Measurements from ENCODE around the gene ENG. TPM values are rescaled to one million over a fixed set of nuclear protein-coding genes. Genes with fewer than 3 reads are reported as not detected.
A peak's percentile ranks its signal among the peaks of the same experiment; 100 is the strongest.

Gene ENG
- polyA plus RNA-seq, 1 experiment: 17.2 TPM

DNA sequence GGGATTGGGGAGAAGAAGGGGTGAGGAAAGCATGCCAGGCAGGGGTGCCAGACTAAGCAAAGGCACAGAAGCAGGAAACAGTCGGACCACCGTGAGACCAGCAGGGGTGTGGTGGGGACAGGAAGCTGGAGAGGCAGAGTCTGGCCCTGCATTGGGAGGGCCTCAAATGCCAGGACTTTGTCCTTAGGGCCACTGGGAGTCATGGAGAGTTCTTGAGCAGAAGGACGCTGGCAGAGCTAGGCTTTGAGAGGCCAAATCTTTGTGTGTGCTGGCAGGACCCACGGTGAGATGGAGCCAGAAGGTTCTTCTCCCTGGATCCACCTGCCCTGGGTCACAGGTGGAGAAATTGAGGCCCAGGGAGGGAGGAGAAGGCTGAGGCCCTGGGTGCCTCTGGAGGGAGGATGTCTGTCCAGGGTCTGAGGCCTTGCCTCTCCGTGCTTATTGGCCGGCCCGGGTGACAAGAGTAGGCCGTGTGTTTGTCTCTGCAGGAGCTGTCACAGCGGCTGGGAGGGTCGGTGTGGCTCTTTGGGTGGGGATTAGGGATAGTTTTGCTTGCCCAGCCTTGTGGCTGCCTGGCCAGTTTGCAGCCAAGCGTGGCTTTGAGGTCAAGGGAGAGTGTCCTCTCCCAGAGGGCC, 1.8 kb upstream of the ENG start:
- Histone ChIP-seq H3K4me3 (ENCODE audit: low read depth, low read length) (no peak overlapping the region), H3K27ac (ENCODE audit: low read depth, low read length) (no peak overlapping the region), H3K27me3 (ENCODE audit: control insufficient read depth, insufficient read depth, low read length) (no peaks in the 10 kb centered on the region), H3K9me3 (ENCODE audit: control insufficient read depth, insufficient read depth, low read length) (peaks cover 2% of the 10 kb centered on the region; the same call in 1 of the 2 replicates)
- TF ChIP-seq, protein P1, sequence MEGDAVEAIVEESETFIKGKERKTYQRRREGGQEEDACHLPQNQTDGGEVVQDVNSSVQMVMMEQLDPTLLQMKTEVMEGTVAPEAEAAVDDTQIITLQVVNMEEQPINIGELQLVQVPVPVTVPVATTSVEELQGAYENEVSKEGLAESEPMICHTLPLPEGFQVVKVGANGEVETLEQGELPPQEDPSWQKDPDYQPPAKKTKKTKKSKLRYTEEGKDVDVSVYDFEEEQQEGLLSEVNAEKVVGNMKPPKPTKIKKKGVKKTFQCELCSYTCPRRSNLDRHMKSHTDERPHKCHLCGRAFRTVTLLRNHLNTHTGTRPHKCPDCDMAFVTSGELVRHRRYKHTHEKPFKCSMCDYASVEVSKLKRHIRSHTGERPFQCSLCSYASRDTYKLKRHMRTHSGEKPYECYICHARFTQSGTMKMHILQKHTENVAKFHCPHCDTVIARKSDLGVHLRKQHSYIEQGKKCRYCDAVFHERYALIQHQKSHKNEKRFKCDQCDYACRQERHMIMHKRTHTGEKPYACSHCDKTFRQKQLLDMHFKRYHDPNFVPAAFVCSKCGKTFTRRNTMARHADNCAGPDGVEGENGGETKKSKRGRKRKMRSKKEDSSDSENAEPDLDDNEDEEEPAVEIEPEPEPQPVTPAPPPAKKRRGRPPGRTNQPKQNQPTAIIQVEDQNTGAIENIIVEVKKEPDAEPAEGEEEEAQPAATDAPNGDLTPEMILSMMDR (IDR thresholded peaks at IDR 0.05; ENCODE audit: low read depth, low read length): no peak
- POLR2A ChIA-PET: no interaction called here
- DNase-seq (ENCODE audit: low read depth, low spot score): no peak
- CTCF ChIA-PET: interaction anchor here (1.6 to 2.6 kb wide), 2 partner anchors 14 kb away, joined by 6 to 11 read pairs; no protein-coding TSS in a partner anchor

DNA sequence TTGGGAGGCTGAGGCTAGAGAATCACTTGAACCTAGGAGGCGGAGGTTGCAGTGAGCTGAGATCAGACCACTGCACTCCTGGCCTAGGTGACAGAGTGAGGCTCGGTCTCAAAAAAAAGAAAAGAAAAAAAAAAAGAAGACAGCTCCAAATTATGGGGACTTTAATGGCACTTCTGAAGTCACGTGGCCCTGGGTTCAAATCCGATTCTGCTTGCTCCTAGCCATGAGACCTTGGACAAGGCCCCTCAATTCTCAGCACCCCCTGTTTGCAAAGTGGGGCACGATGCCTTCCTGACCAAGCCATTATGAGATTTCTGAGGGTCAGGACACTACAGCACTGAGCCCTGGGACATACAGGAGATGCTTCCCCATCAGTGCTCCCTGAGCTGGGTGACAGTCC, 1.1 kb upstream of the ENG start:
- ChIA-PET POLR2A (no interaction called here), CTCF (interaction anchor here (0.6 to 2.6 kb wide), 3 partner anchors 14 to 77 kb away, joined by 3 to 11 read pairs (median 6); no protein-coding TSS in a partner anchor)
- Histone ChIP-seq H3K9me3 (ENCODE audit: control insufficient read depth, insufficient read depth, low read length) (peaks cover 5% of the 10 kb centered on the region), H3K27ac (ENCODE audit: low read depth, low read length) (no peak overlapping the region), H3K4me3 (ENCODE audit: low read depth, low read length) (no peak overlapping the region), H3K27me3 (ENCODE audit: control insufficient read depth, insufficient read depth, low read length) (no peaks in the 10 kb centered on the region)
- TF ChIP-seq, protein P1 (IDR thresholded peaks at IDR 0.05; ENCODE audit: low read depth, low read length): no peak
- no peak for DNase-seq (ENCODE audit: low read depth, low spot score)

DNA sequence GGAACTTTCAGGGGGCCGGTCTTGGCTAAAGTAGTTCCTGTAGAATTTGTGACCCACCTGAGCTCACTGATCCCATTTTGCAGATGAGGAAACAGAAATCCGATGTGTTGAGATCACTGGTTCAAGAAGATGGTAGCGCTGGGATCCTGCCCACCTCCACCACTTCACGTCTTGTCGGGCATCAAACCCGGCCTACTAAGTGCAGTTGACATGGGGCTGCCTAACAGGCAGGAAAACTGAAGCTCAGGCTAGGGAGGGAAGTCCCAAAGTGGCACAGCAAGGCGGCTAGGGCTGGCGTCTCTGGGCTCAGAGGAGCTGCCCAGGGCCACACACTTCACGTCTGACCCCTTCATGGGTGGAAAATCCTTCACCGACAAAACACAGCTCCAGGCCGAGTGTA, 502 bp upstream of the ENG start:
- H3K27me3 ChIP-seq (ENCODE audit: control insufficient read depth, insufficient read depth, low read length): no peaks in the 10 kb centered on the region
- TF ChIP-seq, protein P1 (IDR thresholded peaks at IDR 0.05; ENCODE audit: low read depth, low read length): no peak
- H3K4me3 ChIP-seq (ENCODE audit: low read depth, low read length): no peak overlapping the region
- no peak for DNase-seq (ENCODE audit: low read depth, low spot score)
- H3K9me3 ChIP-seq (ENCODE audit: control insufficient read depth, insufficient read depth, low read length): peaks cover 10% of the 10 kb centered on the region
- H3K27ac ChIP-seq (ENCODE audit: low read depth, low read length): peak overlapping the region; percentile 86
- ChIA-PET CTCF (interaction anchor here (0.6 to 2.6 kb wide), 4 partner anchors 15 to 120 kb away, joined by 3 to 11 read pairs (median 5); partner anchors contain the start of gene TOR2A), POLR2A (interaction anchor here (1.0 to 2.4 kb wide), 5 partner anchors 15 to 26 kb away, joined by 3 to 10 read pairs (median 7); no protein-coding TSS in a partner anchor)

DNA sequence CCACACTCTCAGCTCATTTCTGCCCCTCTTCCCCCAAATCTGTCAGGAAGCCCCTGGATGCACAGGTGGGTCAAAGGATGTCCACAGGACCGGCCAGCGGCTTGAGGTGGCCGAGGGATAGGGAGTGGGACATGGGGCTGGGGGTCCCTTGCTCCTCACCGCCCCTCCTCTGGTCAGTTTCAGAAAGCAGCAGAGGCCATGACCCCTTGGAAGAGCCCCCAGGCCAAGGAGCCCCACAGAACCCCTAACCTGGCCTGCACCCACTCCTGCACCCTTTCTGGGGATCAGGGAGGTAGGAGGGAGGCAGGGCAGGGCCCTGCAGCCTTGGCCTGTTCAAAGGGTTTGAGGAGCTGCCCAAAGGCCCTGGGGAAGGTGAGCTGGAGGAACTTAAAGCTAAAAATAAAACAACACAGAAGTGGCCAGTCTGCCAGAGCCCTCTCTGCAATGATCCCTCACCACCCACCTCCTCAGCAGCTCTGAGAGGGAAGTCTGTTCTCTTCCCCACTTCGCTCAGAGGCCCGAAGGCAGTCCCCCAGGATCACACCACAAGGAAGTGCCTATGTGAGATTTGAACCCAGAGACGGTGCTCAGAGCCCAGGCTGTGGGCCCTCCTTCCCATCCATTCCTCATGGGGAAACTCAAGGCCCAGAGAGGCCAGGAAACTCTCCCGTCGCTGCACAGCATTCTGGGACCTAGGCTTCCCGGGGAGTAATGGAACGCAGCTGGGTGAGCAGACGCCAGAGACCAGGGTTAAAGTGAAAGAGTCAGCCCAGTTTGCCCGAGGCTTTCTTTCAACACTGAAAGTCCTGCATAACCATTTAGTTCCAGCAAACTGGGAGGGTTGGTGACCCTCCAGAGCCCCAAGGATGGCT, 910 bp downstream of the ENG start:
- CTCF ChIA-PET: interaction anchor here (0.9 to 2.6 kb wide), 5 partner anchors 16 to 119 kb away, joined by 4 to 11 read pairs (median 5); partner anchors contain the start of gene TOR2A
- Histone ChIP-seq H3K27me3 (ENCODE audit: control insufficient read depth, insufficient read depth, low read length) (no peaks in the 10 kb centered on the region), H3K9me3 (ENCODE audit: control insufficient read depth, insufficient read depth, low read length) (peaks cover 22% of the 10 kb centered on the region), H3K4me3 (ENCODE audit: low read depth, low read length) (peak overlapping the region; percentile 79), H3K27ac (ENCODE audit: low read depth, low read length) (peak overlapping the region; percentile 86)
- no peak for DNase-seq (ENCODE audit: low read depth, low spot score)
- POLR2A ChIA-PET: interaction anchor here (0.5 to 2.4 kb wide), 11 partner anchors 15 to 102 kb away, joined by 3 to 10 read pairs (median 5); partner anchors contain the start of gene FPGS
- TF ChIP-seq, protein P1 (IDR thresholded peaks at IDR 0.05; ENCODE audit: low read depth, low read length): no peak
